SU-DHL-6 (cell line): ENCODE results near the gene EVC2.

Source experiments
- H2AFZ ChIP-seq: fragments of 200-600 bp; sonication (generic); 2 replicates; pipeline ENCODE4 v1.6.1; 2014; ENCODE audit warnings: low read depth, mild to moderate bottlenecking, moderate library complexity, mixed read lengths, antibody characterized with exemption, low read length; ENCODE audit not compliant: severe bottlenecking
- H3F3A ChIP-seq: fragments of 200-600 bp; shearing (Covaris generic); 2 replicates; pipeline ENCODE4 v1.6.0; 2016; ENCODE audit warnings: antibody characterized with exemption, mild to moderate bottlenecking; ENCODE audit not compliant: insufficient read depth
- H3K27ac ChIP-seq: fragments of 200-600 bp; sonication (generic); 2 replicates; pipeline ENCODE4 v1.5.1; 2016; ENCODE audit warnings: low read depth, mild to moderate bottlenecking, low read length, moderate library complexity, mixed read lengths
- H3K27me3 ChIP-seq: fragments of 200-600 bp; sonication (generic), shearing (Covaris generic); 2 replicates; pipeline ENCODE4 v1.6.0; 2014; ENCODE audit warnings: mild to moderate bottlenecking, low read length
- H3K36me3 ChIP-seq: fragments of 200-600 bp; sonication (generic); 2 replicates; pipeline ENCODE4 v1.6.1; 2014; ENCODE audit warnings: mild to moderate bottlenecking, low read length, mixed read lengths
- H3K4me2 ChIP-seq: fragments of 300-600, 200-600 bp; shearing (Covaris generic), sonication (generic); 2 replicates; pipeline ENCODE4 v1.6.0; 2014; ENCODE audit warnings: low read length, low read depth, mild to moderate bottlenecking; ENCODE audit not compliant: poor library complexity, severe bottlenecking
- H3K4me3 ChIP-seq: fragments of 200-600 bp; sonication (generic); 2 replicates; pipeline ENCODE4 v1.5.1; 2014; ENCODE audit warnings: antibody characterized with exemption, low read length, mild to moderate bottlenecking, mixed read lengths; ENCODE audit not compliant: insufficient read depth, poor library complexity, severe bottlenecking
- H3K79me2 ChIP-seq: fragments of 200-600 bp; sonication (generic); 2 replicates; pipeline ENCODE4 v1.6.1; 2014; ENCODE audit warnings: mild to moderate bottlenecking, low read length, moderate library complexity; ENCODE audit not compliant: insufficient read depth
- H3K9ac ChIP-seq: fragments of 200-600 bp; sonication (generic); 2 replicates; pipeline ENCODE4 v1.7.0; 2014; ENCODE audit warnings: mild to moderate bottlenecking, low read length
- H3K9me2 ChIP-seq: fragments of 200-600 bp; sonication (generic); replicated peaks from 2 replicates; pipeline ENCODE4 v1.6.1; 2014; ENCODE audit warnings: low read length; ENCODE audit not compliant: insufficient read depth
- H3K9me3 ChIP-seq: fragments of 200-600 bp; sonication (generic); 2 replicates; pipeline ENCODE4 v1.6.1; 2014; ENCODE audit warnings: low read length, mixed read lengths; ENCODE audit not compliant: insufficient read depth
- H4K20me1 ChIP-seq: fragments of 200-600 bp; sonication (generic); 2 replicates; pipeline ENCODE4 v1.6.1; 2014; ENCODE audit warnings: low read depth, mild to moderate bottlenecking, antibody characterized with exemption, low read length, moderate library complexity, mixed read lengths
- CTCF ChIP-seq: fragments of 200-600 bp; sonication (generic); IDR thresholded peaks from one replicate; pipeline ENCODE4 v1.5.1; 2017; ENCODE audit warnings: antibody characterized with exemption, mild to moderate bottlenecking, low read length, moderate library complexity; ENCODE audit not compliant: insufficient read depth, poor library complexity, severe bottlenecking
- EZH2phosphoT487 ChIP-seq: fragments of 200-600 bp; sonication (generic), shearing (Covaris generic); conservative IDR thresholded peaks from 2 replicates; pipeline ENCODE4 v1.6.1; 2018; ENCODE audit warnings: mild to moderate bottlenecking, antibody characterized with exemption, low read length, moderate library complexity, mixed read lengths

Gene EVC2

GRCh38 chr4:5517372-5517771 lies 191.0 kb downstream of the EVC2 start:
- H3K4me3 ChIP-seq, result no peak overlapping the region
- H3K79me2 ChIP-seq, result no peaks in the 10 kb centered on the region
- no peak overlapping the region for H3K9ac ChIP-seq
- no peaks in the 10 kb centered on the region for H3K9me3 ChIP-seq
- no peak overlapping the region for H3K27ac ChIP-seq
- no peak overlapping the region for H2AFZ ChIP-seq
- no peak overlapping the region for H3K4me2 ChIP-seq
- no peak for TF ChIP-seq CTCF
- no peak for TF ChIP-seq EZH2phosphoT487
- no peaks in the 10 kb centered on the region for H3K9me2 ChIP-seq
- no peaks in the 10 kb centered on the region for H4K20me1 ChIP-seq
- H3F3A ChIP-seq, result no peaks in the 10 kb centered on the region
- no peaks in the 10 kb centered on the region for H3K36me3 ChIP-seq
- no peaks in the 10 kb centered on the region for H3K27me3 ChIP-seq

GRCh38 chr4:5515646-5516045 lies 192.7 kb downstream of the EVC2 start:
- Histone ChIP-seq H3K79me2 (no peaks in the 10 kb centered on the region), H3K4me3 (no peak overlapping the region), H4K20me1 (no peaks in the 10 kb centered on the region), H2AFZ (no peak overlapping the region), H3K9ac (no peak overlapping the region), H3K36me3 (no peaks in the 10 kb centered on the region), H3K9me2 (no peaks in the 10 kb centered on the region), H3K27me3 (no peaks in the 10 kb centered on the region), H3K9me3 (no peaks in the 10 kb centered on the region), H3F3A (no peaks in the 10 kb centered on the region), H3K27ac (no peak overlapping the region), H3K4me2 (no peak overlapping the region)
- TF ChIP-seq CTCF (no peak), EZH2phosphoT487 (no peak)
